OCI-LY1 (cell line): ENCODE measurements around the gene BLACAT1.
"Not testable (repeated sequence)": the region's sequence is repeated elsewhere in the genome, so short reads cannot be mapped to it uniquely, and the experiment has no call there.

Experiments used
- H2AFZ ChIP-seq: fragments of 200-600 bp; sonication (generic), shearing (Covaris generic); 2 replicates; pipeline ENCODE4 v1.6.0; 2014; ENCODE audit warnings: antibody characterized with exemption, mild to moderate bottlenecking, low read length
- H3F3A ChIP-seq: fragments of 200-600 bp; sonication (generic), shearing (Covaris generic); 2 replicates; pipeline ENCODE4 v1.6.0; 2014; ENCODE audit warnings: mild to moderate bottlenecking, antibody characterized with exemption, low read length, moderate library complexity; ENCODE audit not compliant: insufficient read depth
- H3K27ac ChIP-seq: fragments of 200-600 bp; sonication (generic); 2 replicates; pipeline ENCODE4 v1.5.1; 2014; ENCODE audit warnings: low read length, mixed run types, mild to moderate bottlenecking, low read depth; ENCODE audit not compliant: poor library complexity, severe bottlenecking
- H3K27me3 ChIP-seq: fragments of 200-600 bp; sonication (generic); 2 replicates; pipeline ENCODE4 v1.6.0; 2014; ENCODE audit warnings: antibody characterized with exemption, mild to moderate bottlenecking, low read length, moderate library complexity; ENCODE audit not compliant: insufficient read depth
- H3K36me3 ChIP-seq: fragments of 200-600 bp; sonication (generic); 2 replicates; pipeline ENCODE4 v1.6.1; 2014; ENCODE audit warnings: mild to moderate bottlenecking, antibody characterized with exemption, low read length, moderate library complexity, mixed read lengths; ENCODE audit not compliant: insufficient read depth
- H3K4me1 ChIP-seq: fragments of 200-600 bp; sonication (generic); 2 replicates; pipeline ENCODE4 v1.5.1; 2014; ENCODE audit warnings: mild to moderate bottlenecking, low read length, moderate library complexity; ENCODE audit not compliant: insufficient read depth, severe bottlenecking
- H3K4me2 ChIP-seq: fragments of 200-600 bp; sonication (generic), shearing (Covaris generic); 2 replicates; pipeline ENCODE4 v1.6.1; 2014; ENCODE audit warnings: low read length
- H3K4me3 ChIP-seq: fragments of 200-600 bp; sonication (generic); 2 replicates; pipeline ENCODE4 v1.5.1; 2014; ENCODE audit warnings: low read length, low read depth, mild to moderate bottlenecking, mixed read lengths; ENCODE audit not compliant: poor library complexity, severe bottlenecking
- H3K79me2 ChIP-seq: fragments of 200-600 bp; shearing (Covaris generic); 2 replicates; pipeline ENCODE4 v1.6.1; 2016; ENCODE audit warnings: mixed run types, low read length, mixed read lengths; ENCODE audit not compliant: insufficient read depth
- H3K9ac ChIP-seq: fragments of 200-600 bp; sonication (generic), shearing (Covaris generic); 2 replicates; pipeline ENCODE4 v1.6.1; 2014; ENCODE audit warnings: mild to moderate bottlenecking, low read length, mixed read lengths
- H3K9me2 ChIP-seq: fragments of 200-600 bp; sonication (generic), shearing (Covaris generic); 2 replicates; pipeline ENCODE4 v1.6.1; 2014; ENCODE audit warnings: low read depth, mild to moderate bottlenecking, low read length, mixed read lengths
- H3K9me3 ChIP-seq: fragments of 200-600 bp; shearing (Covaris generic); 2 replicates; pipeline ENCODE4 v1.6.1; 2014; ENCODE audit warnings: low read length, mixed read lengths
- H4K20me1 ChIP-seq: fragments of 200-600 bp; sonication (generic), shearing (Covaris generic); 2 replicates; pipeline ENCODE4 v1.6.0; 2016; ENCODE audit warnings: mild to moderate bottlenecking, low read length; ENCODE audit not compliant: insufficient read depth
- EZH2 ChIP-seq: fragments of 200-600 bp; sonication (generic), shearing (Covaris generic); IDR thresholded peaks from 2 replicates; pipeline ENCODE4 v1.8.0; 2017; ENCODE audit warnings: borderline replicate concordance, mixed run types, mild to moderate bottlenecking, antibody characterized with exemption, low read length, moderate library complexity, mixed read lengths
- TF ChIP-seq, protein P1 (sequence below): fragments of 200-600 bp; sonication (generic), shearing (Covaris generic); IDR thresholded peaks from 2 replicates; pipeline ENCODE4 v1.5.1; 2017; ENCODE audit warnings: mild to moderate bottlenecking, antibody characterized with exemption, low read length, moderate library complexity, mixed read lengths

BLACAT1 gene

DNA sequence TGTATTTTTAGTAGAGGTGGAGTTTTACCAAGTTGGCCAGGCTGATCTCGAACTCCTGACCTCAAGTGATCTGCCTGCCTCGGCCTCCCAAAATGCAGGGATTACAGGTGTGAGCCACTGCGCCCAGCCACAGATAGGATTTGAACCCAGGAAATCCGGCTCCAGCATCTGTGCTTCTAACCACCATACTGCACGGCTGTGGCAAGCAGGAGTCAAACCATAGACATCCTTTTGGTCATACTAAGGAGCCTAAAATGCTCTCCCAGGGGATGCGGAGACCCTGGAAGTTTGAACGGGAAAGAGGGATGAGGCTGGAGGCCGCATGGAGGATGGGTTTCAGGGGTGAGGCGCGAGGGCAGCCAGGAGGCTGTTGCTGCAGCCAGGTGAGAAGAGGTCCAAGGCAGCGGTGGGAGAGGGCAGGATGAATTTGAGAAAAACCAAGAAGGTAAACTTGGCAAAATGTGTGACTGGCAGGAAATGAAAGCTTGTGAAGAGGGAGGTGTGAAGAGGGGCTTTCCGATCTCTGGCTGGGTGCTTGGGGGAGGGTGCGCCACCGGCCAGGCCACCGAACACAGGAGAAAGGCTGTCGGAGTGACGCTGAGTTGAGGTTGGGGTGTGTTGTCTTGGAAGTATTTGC, 24.6 kb upstream of the BLACAT1 start:
- no peak overlapping the region for H3K4me2 ChIP-seq
- no peaks in the 10 kb centered on the region for H3K4me1 ChIP-seq
- TF ChIP-seq, protein P1, sequence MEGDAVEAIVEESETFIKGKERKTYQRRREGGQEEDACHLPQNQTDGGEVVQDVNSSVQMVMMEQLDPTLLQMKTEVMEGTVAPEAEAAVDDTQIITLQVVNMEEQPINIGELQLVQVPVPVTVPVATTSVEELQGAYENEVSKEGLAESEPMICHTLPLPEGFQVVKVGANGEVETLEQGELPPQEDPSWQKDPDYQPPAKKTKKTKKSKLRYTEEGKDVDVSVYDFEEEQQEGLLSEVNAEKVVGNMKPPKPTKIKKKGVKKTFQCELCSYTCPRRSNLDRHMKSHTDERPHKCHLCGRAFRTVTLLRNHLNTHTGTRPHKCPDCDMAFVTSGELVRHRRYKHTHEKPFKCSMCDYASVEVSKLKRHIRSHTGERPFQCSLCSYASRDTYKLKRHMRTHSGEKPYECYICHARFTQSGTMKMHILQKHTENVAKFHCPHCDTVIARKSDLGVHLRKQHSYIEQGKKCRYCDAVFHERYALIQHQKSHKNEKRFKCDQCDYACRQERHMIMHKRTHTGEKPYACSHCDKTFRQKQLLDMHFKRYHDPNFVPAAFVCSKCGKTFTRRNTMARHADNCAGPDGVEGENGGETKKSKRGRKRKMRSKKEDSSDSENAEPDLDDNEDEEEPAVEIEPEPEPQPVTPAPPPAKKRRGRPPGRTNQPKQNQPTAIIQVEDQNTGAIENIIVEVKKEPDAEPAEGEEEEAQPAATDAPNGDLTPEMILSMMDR: no peak
- no peak for TF ChIP-seq EZH2
- no peaks in the 10 kb centered on the region for H3F3A ChIP-seq
- H2AFZ ChIP-seq: no peak overlapping the region
- H3K9me2 ChIP-seq: no peaks in the 10 kb centered on the region
- peaks cover 7% of the 10 kb centered on the region for H3K9me3 ChIP-seq
- H3K79me2 ChIP-seq: no peaks in the 10 kb centered on the region
- H3K4me3 ChIP-seq: no peak overlapping the region
- H3K27me3 ChIP-seq: peaks cover 9% of the 10 kb centered on the region; the same call in 1 of the 2 replicates
- H3K27ac ChIP-seq: no peak overlapping the region
- H4K20me1 ChIP-seq: no peaks in the 10 kb centered on the region
- H3K9ac ChIP-seq: no peak overlapping the region
- peaks cover 2% of the 10 kb centered on the region; the same call in 1 of the 2 replicates for H3K36me3 ChIP-seq

DNA sequence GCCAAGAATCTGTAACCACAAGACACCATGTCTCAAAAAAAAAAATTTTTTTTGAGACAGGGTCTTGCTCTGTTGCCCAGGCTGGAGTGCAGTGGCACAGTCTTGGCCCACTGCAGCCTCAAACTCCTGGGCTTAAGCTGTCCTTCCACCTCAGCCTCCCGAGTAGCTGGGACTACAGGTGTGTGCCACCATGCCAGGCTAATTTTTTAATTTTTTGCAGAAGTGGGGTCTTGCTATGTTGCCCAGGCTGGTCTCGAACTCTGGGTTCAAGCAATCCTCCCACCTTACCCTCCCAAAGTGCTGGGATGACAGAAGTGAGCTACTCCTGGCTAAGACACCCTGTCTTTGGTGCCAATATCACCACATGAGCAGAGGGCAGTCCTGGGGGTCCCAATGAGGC, 23.1 kb upstream of the BLACAT1 start:
- not testable (repeated sequence) for H3K4me3 ChIP-seq, H3K9ac ChIP-seq, H3K79me2 ChIP-seq, H3K9me2 ChIP-seq, H3K27ac ChIP-seq, H3K4me2 ChIP-seq, H3F3A ChIP-seq, H3K36me3 ChIP-seq, H3K4me1 ChIP-seq, H4K20me1 ChIP-seq, H2AFZ ChIP-seq
- peaks cover 13% of the 10 kb centered on the region for H3K9me3 ChIP-seq
- peaks cover 15% of the 10 kb centered on the region; the same call in 1 of the 2 replicates for H3K27me3 ChIP-seq

DNA sequence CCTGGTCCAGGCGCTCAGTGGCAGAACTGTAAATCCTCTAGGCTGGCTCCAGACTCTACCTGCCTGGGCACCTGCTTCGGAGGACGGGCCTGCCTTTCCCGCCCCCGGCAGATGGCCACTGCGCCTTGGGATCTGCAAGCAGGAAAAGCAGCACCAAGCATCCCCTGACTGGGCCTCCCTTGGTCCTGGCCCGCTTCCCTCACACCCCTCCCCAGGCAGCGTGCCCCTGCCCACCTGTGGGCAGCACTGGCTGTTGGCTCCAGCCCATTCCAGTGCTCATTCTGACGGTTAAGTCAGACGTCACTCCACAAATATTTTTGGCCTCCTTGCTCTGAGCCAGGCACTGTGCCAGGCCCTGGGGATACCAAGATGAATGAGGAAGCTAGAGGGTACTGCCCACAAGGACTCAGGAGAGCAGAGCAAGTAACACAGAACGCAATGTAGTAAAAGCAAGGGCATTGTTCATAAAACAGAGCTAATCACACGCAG, 22.0 kb upstream of the BLACAT1 start:
- TF ChIP-seq, protein P1: no peak
- no peak for TF ChIP-seq EZH2
- Histone ChIP-seq H3K27me3 (peaks cover 15% of the 10 kb centered on the region; the same call in 1 of the 2 replicates), H3K4me3 (no peak overlapping the region), H3K4me1 (no peaks in the 10 kb centered on the region), H4K20me1 (no peaks in the 10 kb centered on the region), H3K36me3 (peaks cover 3% of the 10 kb centered on the region; the same call in 1 of the 2 replicates), H3K9me3 (peaks cover 13% of the 10 kb centered on the region), H3K79me2 (no peaks in the 10 kb centered on the region), H2AFZ (no peak overlapping the region), H3F3A (no peaks in the 10 kb centered on the region), H3K9me2 (no peaks in the 10 kb centered on the region), H3K9ac (no peak overlapping the region), H3K4me2 (no peak overlapping the region), H3K27ac (no peak overlapping the region)
